Measurements from ENCODE around the gene MICAL3.
A peak's percentile ranks its signal among the peaks of the same experiment; 100 is the strongest.

Gene MICAL3

DNA sequence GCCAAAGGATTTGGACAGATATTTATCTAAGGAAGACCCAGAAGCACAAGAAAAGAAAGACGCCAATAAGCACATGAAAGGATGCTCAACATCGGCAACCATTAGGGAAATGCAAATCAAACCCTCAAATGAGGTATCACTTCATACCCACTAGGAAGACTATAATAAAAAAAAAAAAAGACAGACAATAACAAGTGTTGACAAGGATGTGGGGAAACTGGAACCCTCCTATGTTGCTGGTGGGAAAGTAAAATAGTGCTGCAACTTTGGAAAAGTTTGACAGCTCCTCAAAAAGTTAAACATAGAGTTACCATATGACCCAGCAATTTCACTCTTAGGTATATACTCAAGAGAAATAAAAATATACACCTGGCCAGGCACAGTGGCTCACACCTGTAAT is 47.0 kb downstream of the MICAL3 start:
- in situ Hi-C loops (cut with HindIII; ENCODE audit: low sequenced_read_pairs), result no loop called here
- H3K4me3 ChIP-seq (ENCODE audit: low read depth, low read length), result no peak overlapping the region
- TF ChIP-seq, protein P1, sequence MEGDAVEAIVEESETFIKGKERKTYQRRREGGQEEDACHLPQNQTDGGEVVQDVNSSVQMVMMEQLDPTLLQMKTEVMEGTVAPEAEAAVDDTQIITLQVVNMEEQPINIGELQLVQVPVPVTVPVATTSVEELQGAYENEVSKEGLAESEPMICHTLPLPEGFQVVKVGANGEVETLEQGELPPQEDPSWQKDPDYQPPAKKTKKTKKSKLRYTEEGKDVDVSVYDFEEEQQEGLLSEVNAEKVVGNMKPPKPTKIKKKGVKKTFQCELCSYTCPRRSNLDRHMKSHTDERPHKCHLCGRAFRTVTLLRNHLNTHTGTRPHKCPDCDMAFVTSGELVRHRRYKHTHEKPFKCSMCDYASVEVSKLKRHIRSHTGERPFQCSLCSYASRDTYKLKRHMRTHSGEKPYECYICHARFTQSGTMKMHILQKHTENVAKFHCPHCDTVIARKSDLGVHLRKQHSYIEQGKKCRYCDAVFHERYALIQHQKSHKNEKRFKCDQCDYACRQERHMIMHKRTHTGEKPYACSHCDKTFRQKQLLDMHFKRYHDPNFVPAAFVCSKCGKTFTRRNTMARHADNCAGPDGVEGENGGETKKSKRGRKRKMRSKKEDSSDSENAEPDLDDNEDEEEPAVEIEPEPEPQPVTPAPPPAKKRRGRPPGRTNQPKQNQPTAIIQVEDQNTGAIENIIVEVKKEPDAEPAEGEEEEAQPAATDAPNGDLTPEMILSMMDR (IDR thresholded peaks at IDR 0.05; ENCODE audit: low read depth, low read length), result no peak
- no peak for DNase-seq (ENCODE audit: low read depth, low spot score)

DNA sequence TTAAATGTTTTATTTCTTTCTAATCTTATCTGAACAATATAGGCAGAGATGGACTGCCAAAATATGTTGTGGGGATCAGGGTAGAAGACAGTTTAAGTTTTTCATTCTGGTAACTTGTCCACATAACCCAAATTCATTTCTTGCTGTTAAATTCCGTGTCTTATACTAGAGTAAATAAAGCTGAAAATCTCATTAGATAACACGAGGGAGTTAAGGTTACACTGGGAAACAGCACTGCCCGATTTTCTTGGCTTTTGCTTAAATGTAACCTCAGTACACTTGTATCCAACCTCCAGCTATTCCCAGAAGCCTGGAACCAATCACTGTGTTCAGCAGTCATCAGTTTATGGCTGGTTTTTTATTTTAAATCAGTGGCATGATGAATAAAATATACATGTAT is 48.2 kb downstream of the MICAL3 start:
- no peak for DNase-seq (ENCODE audit: low read depth, low spot score)
- in situ Hi-C loops (cut with HindIII; ENCODE audit: low sequenced_read_pairs), result no loop called here
- no peak overlapping the region for H3K4me3 ChIP-seq (ENCODE audit: low read depth, low read length)
- TF ChIP-seq, protein P1 (IDR thresholded peaks at IDR 0.05; ENCODE audit: low read depth, low read length), result no peak

DNA sequence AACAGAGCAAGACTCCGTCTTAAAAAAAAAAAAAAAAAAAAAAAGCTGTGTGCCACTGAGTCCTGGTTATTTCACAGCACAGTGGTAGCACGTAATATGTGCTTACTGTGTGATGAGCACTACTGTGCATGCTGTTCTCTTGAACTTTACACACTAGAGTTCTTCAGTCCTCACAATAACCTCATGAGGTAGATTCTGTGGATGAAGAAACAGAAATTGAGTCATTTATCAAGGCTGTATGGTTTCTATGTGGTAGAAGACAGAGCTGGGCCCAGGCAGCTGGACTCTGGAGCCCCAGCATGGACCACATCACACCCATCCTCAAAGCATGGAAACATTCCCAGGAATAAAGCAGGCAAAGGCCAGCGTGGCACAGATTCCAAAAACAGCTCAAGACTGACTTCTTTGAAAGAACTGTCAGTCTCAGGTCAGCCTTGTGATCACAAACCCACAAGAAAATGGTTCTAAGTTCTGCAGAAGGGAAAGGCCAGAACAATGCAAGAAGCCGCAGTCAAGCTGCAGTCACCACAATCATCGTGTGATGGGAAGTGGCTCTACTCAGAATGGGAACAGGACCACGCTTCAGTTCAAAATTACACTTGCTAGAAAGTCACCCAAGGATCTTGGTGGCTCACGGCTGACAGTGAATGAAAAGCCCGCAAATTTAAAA is 49.5 kb downstream of the MICAL3 start:
- H3K4me3 ChIP-seq (ENCODE audit: low read depth, low read length), result no peak overlapping the region
- no peak for DNase-seq (ENCODE audit: low read depth, low spot score)
- in situ Hi-C loops (cut with HindIII; ENCODE audit: low sequenced_read_pairs), result no loop called here
- TF ChIP-seq, protein P1 (IDR thresholded peaks at IDR 0.05; ENCODE audit: low read depth, low read length), result no peak

DNA sequence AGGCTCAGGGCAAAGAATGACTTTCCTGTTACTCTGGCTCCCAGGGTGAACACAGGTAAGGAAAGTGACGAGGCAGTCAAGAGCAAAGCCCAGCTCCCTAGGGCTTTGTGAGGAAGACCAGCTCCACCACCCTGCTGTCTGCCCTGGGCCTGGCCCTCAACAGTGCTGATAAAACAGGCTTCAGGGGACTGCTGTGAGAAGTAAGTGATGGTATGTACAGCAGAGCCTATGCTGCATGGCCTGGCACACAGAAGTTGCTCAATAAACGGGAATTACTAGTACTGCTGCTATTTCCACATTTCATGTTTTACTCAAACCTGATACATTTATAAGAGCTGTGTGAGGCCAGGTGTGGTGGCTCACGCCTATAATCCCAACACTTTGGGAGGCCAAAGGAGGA is 50.3 kb downstream of the MICAL3 start:
- TF ChIP-seq, protein P1 (IDR thresholded peaks at IDR 0.05; ENCODE audit: low read depth, low read length), result no peak

DNA sequence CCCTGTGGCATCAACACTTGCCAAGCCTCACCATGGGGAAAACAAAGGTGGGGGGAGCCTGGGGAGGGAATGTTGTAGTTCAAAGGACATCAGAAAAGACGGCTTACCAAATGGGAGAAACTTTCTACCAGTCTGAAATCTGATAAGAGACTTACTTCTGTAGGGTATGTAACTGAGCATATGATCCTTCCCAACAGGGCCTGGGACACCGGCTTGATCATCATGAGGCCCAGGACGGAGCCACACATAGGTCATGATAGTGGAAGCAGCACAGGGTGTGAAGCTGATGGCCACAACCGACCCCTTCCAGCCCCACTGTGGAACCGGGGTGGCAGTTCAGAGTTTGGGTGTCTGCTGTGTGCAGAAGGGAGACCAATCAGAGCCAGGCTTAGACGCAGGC is 51.1 kb downstream of the MICAL3 start:
- no peak for DNase-seq (ENCODE audit: low read depth, low spot score)
- TF ChIP-seq, protein P1 (IDR thresholded peaks at IDR 0.05; ENCODE audit: low read depth, low read length), result no peak
- in situ Hi-C loops (cut with HindIII; ENCODE audit: low sequenced_read_pairs), result no loop called here
- no peak overlapping the region for H3K4me3 ChIP-seq (ENCODE audit: low read depth, low read length)

More for the DNA sequence above, 50.3 kb downstream of the MICAL3 start:
- DNase-seq (ENCODE audit: low read depth, low spot score), result no peak
- in situ Hi-C loops (cut with HindIII; ENCODE audit: low sequenced_read_pairs), result no loop called here
- H3K4me3 ChIP-seq (ENCODE audit: low read depth, low read length), result no peak overlapping the region

DNA sequence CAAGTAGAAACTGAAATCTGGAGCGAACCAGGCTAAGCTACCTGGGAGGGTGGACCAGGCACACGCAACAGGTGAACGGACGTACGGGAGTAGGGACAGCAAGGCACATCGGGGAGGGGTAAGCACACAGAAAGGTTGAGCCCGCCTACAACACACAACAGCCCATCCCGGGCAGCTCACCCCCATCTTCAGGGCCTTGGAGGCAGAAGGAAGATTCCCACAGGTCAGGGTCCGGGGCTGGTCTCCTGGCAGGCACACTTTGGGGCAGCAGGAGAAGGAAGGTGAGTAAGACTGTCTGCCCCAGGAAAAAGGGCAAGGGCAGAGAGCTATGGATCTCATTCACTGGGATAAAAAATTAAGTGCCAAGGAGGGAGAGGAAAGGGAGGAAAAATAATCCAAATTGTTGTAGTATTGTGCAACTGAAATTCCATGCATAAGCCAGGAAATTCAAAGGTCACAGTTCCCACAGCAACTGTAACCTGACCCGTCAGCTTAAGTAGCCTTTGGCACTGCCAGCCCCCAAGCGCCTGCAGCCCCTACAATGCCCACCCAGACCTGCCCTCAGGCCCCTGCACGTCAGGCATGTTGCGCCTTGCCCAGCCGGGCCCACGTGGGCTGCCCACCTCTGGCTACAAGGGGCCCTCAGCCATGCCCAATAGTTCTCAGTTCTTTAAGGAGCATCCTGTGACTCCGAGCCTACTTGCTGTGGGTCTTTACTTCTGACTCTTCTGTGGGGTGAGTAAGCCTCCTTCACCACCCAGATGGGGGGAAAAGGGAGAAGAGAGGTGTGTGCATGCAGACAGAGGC is 51.8 kb downstream of the MICAL3 start:
- TF ChIP-seq, protein P1 (IDR thresholded peaks at IDR 0.05; ENCODE audit: low read depth, low read length), result no peak
- in situ Hi-C loops (cut with HindIII; ENCODE audit: low sequenced_read_pairs), result no loop called here
- no peak overlapping the region for H3K4me3 ChIP-seq (ENCODE audit: low read depth, low read length)
- peak; percentile 56 for DNase-seq (ENCODE audit: low read depth, low spot score)

Data from astrocyte of the spinal cord (primary cell).